ENCODE measurements around the gene IL11.

IL11 gene

DNA sequence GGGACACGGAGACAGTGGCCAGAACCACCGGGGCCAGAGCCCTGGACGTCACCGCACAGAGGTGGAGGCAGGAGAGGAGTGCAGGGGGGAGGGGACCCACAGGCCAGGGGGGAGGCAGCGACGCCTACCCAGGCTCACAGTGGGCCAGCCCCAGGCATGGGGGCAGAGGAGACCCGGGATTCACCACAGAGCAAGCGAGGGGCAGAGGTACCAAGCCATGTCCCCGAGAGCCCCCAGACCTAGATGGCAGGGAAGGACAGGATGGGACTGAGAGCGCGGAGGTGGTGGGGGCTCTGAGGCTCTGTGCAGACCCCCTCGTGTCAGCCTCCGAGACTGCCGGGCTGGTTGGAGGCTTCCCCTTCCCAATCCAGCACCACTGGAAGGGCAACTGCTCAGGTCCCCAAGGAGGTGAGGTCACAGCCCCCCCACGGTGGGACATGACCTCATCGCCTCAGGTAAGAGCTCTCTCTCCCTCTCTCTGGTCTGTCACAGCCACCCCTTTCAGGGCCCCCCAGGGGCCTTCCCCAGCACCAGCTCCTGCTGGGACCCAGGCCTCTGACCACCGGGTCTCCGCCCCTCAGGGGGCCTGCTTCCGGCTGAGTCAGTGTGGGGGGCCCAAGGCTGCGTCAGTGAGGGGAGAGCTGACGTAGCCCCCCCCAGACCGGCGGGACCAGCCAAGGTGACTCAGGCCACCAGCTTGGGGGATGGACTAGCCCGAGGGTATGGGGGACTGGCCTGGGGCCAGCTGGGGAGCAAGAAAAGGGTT lies 2.2 kb upstream of the IL11 start:
- DNase-seq (ENCODE audit: low read depth in 3 of 3) = no peak

DNA sequence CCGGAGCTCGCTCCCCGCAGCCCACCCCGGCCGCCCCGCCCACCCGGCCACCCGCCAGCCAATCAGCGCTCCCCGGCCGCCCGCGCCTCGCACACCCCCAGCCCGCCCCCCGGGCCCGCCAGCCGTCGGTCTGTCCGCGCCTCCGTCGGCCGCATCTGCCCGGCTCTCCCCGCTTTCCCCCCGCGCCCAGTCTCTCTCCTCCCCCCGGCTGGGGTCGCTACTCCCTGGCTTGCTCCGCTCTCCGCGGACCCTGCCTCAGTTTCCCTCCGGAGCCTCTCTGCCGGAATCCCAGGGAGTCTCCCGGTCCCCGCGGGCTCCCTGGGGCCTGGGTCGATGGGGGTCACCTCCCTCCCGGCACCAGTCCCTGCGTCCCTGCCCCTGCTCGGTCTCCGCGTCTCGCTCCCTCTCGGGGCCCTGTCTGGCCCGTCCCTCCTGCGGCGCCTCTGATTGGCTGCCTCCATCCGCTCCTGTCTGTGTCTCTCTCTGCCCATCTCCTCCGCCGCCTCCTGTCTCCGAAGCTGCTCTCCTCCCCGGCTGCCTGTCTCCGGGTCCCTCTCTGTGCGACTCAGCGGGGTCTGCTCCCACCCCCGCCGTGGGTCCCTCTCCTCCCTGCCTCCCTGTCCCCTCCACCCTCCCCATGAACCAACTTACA lies 484 bp downstream of the IL11 start:
- no peak for DNase-seq (ENCODE audit: low read depth in 3 of 3)

DNA sequence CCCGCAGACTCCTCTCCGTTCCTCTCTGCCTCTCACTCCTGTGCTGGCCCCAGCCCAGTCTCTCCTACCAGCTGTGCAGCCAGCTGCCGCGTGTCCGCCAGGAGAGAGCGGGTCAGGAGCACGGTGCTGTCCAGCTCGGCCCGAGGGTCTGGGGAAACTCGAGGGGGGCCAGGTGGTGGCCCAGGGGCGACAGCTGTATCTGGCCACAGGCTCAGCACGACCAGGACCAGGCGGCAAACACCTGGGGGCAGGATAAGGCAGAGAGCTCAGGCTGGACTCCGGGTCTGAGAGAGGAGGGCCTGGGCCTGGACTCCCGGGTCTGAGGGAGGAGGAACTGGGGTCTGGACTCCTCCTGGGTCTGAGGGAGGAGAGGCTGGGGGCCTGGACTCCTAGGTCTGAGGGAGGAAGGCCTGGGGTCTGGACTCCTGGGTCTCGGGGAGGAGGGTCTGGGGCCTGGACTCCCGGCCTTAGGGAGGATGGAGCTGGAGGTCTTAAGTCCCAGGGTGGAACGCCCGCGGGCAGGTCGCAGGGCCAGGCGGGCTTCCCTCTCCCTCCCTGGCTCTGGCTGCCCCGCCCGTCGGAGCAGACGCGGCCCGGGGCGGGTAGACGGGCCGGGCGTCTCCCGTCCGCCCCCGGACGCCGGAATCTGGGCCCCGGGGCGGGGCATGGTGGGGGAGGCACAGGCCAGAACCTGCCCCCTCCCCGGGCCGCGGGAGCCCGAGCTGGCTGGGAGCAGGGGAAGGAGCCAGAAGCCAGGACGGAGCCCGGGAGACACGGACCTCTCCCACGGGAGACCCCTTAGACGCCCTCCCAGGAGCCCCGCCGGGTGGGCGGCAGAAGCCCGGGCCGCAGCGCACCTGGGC lies 1.3 kb downstream of the IL11 start:
- DNase-seq (ENCODE audit: low read depth in 3 of 3) = no peak

DNA sequence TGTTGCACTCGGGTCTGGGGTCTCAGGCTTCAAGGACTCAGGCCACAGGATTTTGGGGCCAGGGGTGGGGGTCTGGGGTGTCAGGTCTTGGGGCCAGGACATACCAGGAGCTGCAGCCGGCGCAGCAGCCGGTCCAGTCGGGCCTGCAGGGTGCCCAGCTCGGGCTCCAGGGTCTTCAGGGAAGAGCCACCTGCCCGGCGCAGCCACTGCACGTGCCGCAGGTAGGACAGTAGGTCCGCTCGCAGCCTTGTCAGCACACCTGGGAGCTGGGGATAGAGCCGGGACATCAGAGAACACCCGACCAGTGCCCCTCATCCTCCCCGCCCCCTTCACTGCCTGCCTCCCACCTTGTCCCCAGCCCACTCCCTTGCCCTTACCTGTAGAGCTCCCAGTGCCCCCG lies 2.2 kb downstream of the IL11 start:
- no peak for DNase-seq (ENCODE audit: low read depth in 3 of 3)

DNA sequence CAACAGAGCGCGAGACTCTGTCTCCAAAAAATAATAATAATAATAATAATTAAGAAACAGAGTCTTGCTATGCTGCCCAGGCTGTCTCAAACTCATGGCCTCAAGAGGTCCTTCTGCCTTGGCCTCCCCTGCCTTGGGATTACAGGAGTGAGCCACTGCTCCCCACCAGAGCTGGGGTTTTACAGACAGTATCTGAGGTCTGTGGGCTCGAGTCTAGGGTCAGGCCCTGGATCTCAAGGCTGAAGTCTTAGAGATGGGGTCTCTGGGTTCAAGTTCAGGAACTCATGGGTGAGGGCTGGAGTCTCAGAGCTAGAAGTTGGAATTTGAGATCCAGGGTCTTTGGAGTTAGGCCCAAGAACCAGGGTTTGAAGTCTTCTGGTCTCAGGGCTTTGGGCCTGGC lies 3.5 kb downstream of the IL11 start:
- no peak for DNase-seq (ENCODE audit: low read depth in 3 of 3)

DNA sequence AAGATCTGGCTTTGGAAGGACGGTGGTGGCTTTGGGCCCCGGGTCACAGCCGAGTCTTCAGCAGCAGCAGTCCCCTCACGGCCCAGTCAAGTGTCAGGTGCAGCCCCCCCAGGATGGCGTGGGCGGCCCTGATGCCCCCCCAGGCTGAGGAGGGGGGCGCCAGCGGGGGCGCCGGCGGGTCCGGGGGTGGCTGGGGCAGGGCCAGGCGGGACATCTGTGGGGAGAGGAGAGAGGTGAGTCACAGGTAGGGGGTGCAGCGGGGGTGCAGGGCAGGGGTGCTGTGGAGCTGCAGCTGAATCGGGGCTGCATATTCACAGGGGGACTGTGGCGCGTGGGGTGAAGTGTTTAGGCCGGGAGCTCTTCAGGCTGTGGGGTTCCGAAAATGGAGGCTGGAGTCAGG lies 4.3 kb downstream of the IL11 start:
- DNase-seq (ENCODE audit: low read depth in 3 of 3) = no peak

DNA sequence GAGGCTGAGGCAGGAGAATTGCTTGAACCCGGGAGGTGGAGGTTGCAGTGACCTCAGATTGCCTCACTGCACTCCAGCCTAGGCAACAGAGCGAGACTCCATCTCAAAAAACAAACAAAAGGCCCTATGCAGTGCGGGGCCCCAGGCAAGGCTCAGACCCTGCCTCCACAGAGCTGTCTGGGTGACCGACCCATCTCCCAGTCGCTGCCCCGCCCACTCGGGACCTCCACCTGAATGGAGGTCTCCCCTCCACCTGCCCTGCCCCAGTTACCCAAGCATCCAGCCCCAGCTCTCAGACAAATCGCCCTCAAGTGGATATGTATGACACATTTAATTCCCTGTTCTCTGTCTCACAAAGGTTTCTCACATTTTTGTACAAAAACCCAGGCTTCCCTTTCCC lies 5.0 kb downstream of the IL11 start:
- DNase-seq (ENCODE audit: low read depth in 3 of 3) = no peak

DNA sequence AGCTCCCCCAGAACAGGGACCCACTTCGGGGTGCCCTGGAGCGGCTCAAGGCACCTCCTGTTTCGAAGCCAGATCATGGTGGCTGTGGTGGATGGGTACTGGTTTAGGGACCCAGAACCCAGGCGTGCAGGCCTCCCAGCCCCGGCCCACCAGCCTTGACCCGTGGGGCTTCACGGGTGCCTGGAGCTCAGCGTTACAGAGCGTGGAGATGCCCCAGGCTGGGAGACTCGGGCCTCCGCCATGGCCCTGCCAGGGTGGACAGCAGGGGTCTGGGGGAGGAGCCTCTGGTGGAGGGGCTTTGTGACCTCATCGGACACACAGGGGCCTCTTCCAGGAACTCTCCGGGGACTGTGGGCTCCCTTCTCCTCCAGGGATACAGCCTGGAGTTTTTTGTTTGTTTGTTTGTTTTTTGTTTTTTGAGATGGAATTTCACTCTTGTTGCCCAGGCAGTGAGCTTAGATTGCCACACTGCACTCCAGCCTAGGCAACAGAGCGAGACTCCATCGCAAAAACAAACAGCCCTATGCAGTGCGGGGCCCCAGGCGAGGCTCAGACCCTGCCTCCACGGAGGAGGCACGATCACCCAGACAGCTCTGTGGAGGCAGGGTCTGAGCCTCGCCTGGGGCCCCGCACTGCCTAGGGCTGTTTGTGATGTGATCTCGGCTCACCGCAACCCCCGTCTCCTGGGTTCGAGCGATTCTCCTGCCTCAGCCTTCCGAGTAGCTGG lies 7.1 kb downstream of the IL11 start, which contains the start of gene GARIN5B:
Gene GARIN5B, minus strand, starts transcription at position 271 of the 727 bp plus-strand sequence. Its CDS starts 194 bp downstream, at position 77.
- no peak for DNase-seq (ENCODE audit: low read depth in 3 of 3)

DNA sequence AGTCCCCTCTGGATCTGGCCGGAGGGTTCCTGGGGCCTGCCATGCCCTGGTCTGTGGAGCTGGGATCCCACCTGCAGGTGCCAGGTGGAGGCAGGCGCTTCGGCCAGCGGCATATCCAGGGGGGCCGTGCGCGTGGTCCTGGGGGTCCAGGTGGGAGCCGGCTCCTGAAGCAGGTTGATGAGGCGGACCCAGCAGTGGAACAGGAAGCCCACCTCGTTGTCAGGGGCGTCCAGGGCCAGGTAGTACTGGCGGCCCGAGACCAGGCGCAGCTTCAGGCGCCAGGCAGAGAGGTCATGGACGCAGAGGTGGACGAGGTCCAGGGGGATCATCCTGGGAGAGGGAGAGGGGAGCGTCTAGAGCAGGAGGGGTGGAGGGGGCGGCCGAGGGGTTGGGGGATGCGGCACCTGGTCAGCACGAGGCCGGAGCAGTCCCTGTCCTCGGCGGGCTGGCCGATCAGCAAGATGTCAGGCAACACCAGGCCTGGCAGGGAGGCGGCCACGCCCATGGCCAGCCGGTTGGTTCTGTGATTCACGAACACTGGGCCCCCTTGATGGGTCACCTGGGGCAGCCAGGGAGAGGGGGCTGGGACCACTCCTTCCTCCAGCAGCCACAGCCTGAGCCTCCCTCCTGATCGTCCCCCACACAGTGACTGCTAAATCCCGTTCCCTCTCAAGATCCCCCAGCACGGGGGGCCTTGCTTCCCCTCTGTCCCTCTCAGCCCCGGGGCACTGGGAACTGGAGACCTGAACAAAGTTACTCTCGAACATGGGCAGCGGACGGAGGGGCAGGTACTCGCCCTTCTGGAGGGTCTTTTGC lies 7.9 kb downstream of the IL11 start:
- DNase-seq (ENCODE audit: low read depth in 3 of 3) = no peak

DNA sequence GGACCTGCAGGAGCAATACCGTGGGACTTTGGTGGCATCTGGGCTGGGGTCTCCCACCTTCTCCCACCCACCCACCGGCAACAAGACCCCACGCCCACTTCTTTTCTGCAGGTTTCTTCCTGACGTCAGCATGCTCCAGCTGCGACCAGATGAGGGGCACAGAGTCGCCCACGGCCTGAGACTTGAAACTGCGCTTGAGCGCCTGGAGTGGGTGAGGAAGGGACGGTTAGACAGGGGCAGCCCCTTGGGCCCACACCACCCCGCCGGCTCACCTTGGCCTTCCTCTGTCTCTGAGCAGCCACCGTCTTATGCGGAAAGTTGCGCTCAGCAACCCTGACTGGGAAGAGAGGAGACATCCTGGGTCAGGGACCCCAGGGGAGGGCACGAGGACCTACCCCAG lies 9.4 kb downstream of the IL11 start:
- DNase-seq (ENCODE audit: low read depth in 3 of 3) = no peak

DNA sequence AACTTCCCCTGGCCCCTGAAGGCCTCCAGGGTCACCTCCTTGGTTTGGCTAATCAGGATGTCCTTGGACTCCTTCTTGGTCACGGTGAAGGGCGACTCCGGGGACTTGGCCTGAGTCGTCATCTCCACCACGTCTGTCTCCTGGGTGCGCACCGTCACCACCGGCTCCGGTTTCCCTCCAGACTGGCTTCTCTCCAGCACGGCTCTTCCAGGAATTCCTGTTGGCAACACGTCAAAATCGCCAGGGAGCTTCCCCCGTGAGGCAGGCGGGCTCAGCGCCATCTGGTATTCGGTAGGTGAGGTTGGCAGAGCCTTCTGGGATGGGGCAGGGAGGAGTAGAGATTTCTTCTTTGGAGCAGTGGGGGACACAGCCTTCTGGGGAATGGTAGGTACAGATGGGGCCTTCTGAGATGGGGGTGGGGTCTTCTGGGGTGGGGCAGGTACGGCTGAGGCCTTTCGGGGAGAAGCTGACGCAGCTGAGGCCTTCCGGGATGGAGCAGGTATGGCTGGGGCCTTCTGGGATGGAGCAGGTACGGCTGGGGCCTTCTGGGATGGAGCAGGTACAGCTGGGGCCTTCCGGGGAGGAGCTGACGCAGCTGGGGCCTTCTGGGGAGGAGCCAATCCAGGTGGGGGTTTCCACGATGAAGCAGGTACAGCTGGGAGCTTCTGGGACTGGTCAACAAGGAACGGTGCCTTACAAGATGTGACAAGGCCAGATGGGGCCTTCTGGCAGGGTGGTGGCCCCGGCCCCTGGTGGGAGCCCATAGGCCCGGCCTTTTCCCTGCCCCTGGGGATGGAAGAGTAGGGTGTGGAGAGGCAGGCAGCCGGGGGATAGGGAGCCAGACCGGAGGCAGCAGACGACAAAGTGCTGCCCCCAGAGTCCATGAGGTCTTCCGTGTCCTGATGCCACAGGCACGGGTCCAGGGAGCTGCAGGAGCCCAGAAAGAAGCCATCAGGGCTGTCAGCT lies 11.0 kb downstream of the IL11 start:
- no peak for DNase-seq (ENCODE audit: low read depth in 3 of 3)

DNA sequence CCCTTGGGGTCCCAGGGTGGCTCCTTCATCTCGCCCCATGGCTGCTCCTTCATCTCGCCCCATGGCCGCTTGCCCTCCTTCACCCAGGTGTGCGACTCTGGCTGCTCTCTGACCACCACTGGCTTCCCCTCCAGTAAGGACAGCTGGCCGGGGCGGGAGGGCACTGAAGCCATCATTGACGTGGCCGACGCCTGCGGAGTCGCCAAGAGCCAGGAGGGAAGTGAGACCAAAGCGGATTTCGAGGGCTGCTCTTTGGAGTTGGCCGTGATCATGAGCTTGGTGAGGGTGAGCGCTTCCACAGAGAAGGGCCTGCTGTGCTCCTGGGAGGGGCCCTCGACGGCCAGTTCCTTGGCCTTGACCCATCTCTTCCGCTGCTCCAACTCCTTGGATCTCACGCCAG lies 11.8 kb downstream of the IL11 start:
- no peak for DNase-seq (ENCODE audit: low read depth in 3 of 3)

DNA sequence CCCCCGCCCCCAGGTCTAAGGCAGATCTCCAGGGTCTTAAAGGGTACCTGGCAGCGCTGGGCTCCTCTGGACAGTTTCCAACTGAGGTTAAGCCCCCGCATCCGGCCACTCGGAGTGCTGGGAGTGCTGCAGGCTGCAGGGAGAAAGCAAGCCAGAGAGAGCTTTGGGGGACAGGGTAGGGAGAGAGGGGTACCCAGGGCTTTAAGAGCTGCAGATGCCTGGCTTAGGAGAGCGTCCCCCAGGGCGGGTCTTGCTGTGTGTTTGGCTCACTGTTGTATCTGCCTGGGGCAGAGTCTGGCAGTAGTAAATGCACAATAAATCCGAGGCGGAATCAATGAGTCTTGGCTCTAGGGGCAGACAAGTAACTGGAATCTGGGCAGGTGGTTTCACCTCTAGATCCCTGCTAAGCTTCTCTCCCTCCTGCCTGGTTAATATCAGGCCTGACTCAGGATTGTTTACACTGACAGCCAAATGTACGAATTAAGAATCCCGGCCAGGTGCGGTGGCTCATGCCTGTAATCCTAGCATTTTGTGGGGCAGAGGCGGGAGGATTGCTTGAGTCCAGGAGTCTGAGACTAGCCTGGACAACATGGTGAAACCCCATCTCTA lies 14.9 kb downstream of the IL11 start:
- no peak for DNase-seq (ENCODE audit: low read depth in 3 of 3)

DNA sequence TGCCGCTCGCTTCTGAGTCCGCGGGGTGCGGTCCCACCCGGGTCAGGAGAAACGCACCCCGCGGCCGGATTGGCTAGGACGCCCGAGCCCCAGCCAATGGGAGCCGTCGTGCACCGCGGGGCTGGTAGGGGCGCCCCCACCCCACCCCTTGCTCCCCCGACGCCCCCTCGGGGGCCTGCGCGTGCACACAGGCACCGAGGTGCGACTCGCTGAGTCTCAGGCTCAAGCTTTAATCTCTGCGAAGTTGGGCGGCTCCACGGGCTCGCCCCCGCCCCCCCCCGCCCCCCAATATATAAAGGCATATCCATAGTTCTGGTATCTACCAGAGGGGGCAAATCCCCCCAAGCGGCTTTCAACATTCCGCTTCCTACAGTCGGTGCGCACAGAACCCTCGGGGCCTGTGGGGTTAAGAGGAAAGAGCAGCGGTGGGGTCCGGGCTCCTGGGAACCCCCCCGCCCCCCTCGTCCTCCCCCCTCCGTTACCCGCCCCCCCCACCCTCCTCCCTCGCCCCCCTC lies 15.5 kb downstream of the IL11 start, which contains the start of gene COX6B2:
Gene COX6B2, minus strand, starts transcription at position 22 of the 515 bp plus-strand sequence. CDS start 198 bp downstream, outside the sequence.
- no peak for DNase-seq (ENCODE audit: low read depth in 3 of 3)

DNA sequence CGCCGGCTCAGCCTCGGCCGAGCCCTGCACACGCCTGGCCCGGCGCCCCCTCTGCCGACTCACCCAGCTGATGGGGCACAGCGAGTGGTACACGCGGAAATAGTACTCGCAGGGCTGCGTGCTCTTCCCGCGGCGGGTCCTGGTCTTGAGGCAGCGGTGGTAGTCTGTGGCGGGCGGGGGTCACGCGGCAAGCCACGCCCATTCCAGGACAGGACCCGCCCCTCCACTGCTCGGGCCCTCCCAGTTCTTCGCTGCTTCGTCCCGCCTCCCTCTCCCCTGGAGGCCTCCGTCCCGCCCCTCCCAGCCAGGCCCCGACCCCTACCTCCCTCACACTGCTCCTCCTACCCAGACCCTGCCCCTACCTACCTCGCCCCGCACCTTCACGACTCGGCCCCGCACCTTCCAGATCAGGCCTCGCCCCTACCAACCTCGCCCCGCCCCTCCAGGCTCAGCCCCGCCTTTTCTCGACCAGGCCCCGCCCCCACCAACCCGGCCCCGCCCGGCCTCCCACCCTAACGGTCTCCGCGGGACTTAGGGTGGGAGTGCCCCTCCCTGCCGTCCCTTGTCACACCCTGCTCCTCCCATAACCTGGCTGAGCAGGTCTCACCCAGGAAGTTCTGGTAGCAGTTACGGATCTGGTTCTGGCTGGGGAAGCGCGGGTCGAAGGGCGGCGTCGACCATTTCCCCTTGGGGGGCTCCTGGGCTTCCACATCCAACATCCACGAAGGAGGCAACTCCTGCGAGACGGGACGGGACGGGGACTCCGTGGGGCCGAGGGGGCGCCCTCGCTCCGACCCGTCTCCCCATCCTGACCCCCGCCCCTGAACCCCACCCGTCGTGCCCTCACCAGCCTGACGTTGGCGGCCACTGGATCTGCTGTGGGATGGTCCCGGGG lies 16.2 kb downstream of the IL11 start:
- peak in 2 of 3 donors; percentile 47 to 51 for DNase-seq (ENCODE audit: low read depth in 3 of 3)

DNA sequence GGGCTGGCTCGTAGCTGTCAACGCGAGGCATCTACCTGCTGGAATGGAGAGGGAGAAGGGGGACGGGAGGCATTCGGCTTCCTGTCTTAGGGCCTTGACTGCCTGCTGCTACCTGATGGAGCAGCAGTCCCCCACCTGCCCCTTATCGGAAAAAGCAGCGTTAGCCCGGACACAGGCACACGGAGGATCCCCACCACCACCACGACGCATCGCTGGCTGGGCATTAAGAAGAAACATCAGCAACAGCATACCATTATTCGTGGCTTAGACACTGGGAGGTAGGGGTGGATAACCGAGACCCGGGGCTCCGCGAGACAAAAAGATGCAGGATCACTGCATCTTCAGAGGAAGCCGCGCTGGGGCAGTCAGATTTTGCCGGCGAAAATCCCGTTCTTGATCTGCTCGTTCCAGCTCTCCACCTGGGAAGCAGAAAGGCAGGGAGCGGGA lies 16.9 kb downstream of the IL11 start:
- DNase-seq (ENCODE audit: low read depth in 3 of 3) = no peak

DNA sequence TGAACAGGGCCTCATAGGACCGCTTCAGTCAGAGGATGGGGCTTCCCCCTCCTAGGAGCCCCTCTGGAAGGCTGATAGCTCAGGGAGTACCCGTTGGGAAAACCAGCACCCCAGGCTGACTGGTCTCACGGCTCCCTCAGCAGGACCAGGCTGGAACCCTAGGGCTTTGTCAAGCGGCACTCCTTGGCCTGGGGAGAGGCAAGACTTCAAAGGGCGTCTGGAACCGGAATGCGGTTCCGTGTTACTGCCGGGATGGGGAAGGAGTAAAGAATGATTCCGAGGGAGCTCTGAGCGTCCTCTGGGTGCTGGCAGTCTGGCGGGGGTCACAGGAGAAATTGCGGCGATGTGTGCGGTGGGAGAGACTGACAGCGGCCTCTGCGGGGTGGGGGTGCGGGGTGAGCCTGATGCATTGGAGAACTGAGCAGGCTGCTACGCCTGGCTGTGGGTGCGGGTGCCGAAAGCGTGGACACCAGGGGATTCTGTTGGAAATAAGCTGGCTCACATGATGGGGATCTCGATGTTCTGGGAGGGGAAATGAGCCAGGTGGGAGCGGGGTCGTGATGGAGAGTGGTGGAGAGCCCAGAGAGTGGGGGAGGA lies 17.6 kb downstream of the IL11 start:
- no peak for DNase-seq (ENCODE audit: low read depth in 3 of 3)

Data from stimulated activated CD4-positive, alpha-beta T cell treated with anti-CD3 and anti-CD28 coated beads, TNF-alpha, amount 100 ng/mL, for 48 hours (primary cell).